ENCODE measurements around the gene SPAG16.

- TF ChIP-seq CTCF (IDR thresholded peaks at IDR 0.05), result no peak
- TF ChIP-seq ZFX (IDR thresholded peaks at IDR 0.05; ENCODE audit: borderline replicate concordance), result no peak
Observed at GRCh38 chr2:214311031-214311533, 1026.8 kb downstream of the SPAG16 start.

All from 22Rv1 (cell line).